Liver (tissue), 9 donors: ENCODE results near the gene HNRNPDL. TPM values are rescaled to one million over a fixed set of nuclear protein-coding genes. Genes with fewer than 3 reads are reported as not detected.
"Not testable (repeated sequence)": the region's sequence is repeated elsewhere in the genome, so short reads cannot be mapped to it uniquely, and the experiment has no call there.

ENCODE experiments used
- DNase-seq: peaks from one replicate; pipeline ENCODE4 v3.0.0-alpha.2; 2017; ENCODE audit warnings: low spot score
- H3K27ac ChIP-seq, 2 donors: one replicate each; pipeline ENCODE4 v1.7.0; 2013; ENCODE audit warnings: inconsistent platforms in 2 of 2, low read length in 2 of 2, control low read depth in 1 of 2, low read depth in 1 of 2, mild to moderate bottlenecking in 1 of 2
- H3K27me3 ChIP-seq, 4 donors: one replicate each; pipeline versions ENCODE4 v1.6.1 to v1.7.0; 2013; ENCODE audit warnings: low read length in 3 of 4, inconsistent platforms in 1 of 4, mild to moderate bottlenecking in 1 of 4, moderate library complexity in 1 of 4; ENCODE audit not compliant: control insufficient read depth in 4 of 4, insufficient read depth in 4 of 4
- H3K36me3 ChIP-seq, 4 donors: one replicate each; pipeline versions ENCODE4 v1.6.1 to v1.7.0; 2013; ENCODE audit warnings: low read length in 3 of 4, mild to moderate bottlenecking in 3 of 4, low read depth in 1 of 4, moderate library complexity in 1 of 4; ENCODE audit not compliant: control insufficient read depth in 4 of 4, insufficient read depth in 3 of 4
- H3K4me1 ChIP-seq, 4 donors: one replicate each; pipeline versions ENCODE4 v1.6.1 to v1.7.0; 2013; ENCODE audit warnings: low read length in 3 of 4, mild to moderate bottlenecking in 3 of 4, moderate library complexity in 1 of 4; ENCODE audit not compliant: control insufficient read depth in 4 of 4, insufficient read depth in 4 of 4
- H3K4me3 ChIP-seq, 3 donors: one replicate each; pipeline versions ENCODE4 v1.6.1 to v1.7.0; 2013; ENCODE audit warnings: low read length in 3 of 3, control low read depth in 1 of 3, low read depth in 1 of 3, mild to moderate bottlenecking in 1 of 3
- H3K9ac ChIP-seq, 2 donors: one replicate each; pipeline ENCODE4 v1.7.0; 2013; ENCODE audit warnings: low read length in 2 of 2, mild to moderate bottlenecking in 2 of 2, moderate library complexity in 2 of 2, control low read depth in 1 of 2, low read depth in 1 of 2
- H3K9me3 ChIP-seq, 4 donors: one replicate each; pipeline versions ENCODE4 v1.6.1 to v1.7.0; 2013; ENCODE audit warnings: low read length in 3 of 4; ENCODE audit not compliant: control insufficient read depth in 4 of 4
- EGR1 ChIP-seq, 2 donors: IDR thresholded peaks; 2 replicates each; pipeline ENCODE4 v1.6.1; 2016 to 2018; ENCODE audit warnings: antibody characterized with exemption in 2 of 2, low read depth in 2 of 2
- FOXA2 ChIP-seq: IDR thresholded peaks from 2 replicates; pipeline ENCODE4 v1.6.1; 2016; ENCODE audit warnings: antibody characterized with exemption
- HNF4A ChIP-seq, 2 donors: conservative IDR thresholded peaks; 2 replicates each; pipeline ENCODE4 v1.6.1; 2016; ENCODE audit warnings: antibody characterized with exemption in 2 of 2, mild to moderate bottlenecking in 2 of 2
- HNF4G ChIP-seq: IDR thresholded peaks from 2 replicates; pipeline ENCODE4 v1.6.1; 2016; ENCODE audit warnings: antibody characterized with exemption
- JUND ChIP-seq, 2 donors: IDR thresholded peaks; 2 replicates each; pipeline ENCODE4 v1.6.1; 2016; ENCODE audit warnings: antibody characterized with exemption in 2 of 2
- MAX ChIP-seq: IDR thresholded peaks from 2 replicates; pipeline ENCODE4 v1.6.1; 2016; ENCODE audit warnings: antibody characterized with exemption
- NR2F2 ChIP-seq: IDR thresholded peaks from 2 replicates; pipeline ENCODE4 v1.6.1; 2016; ENCODE audit warnings: antibody characterized with exemption
- RAD21 ChIP-seq, 2 donors: IDR thresholded peaks; 2 replicates each; pipeline ENCODE4 v1.6.1; 2016; ENCODE audit warnings: antibody characterized with exemption in 2 of 2, mild to moderate bottlenecking in 2 of 2
- REST ChIP-seq: IDR thresholded peaks from 2 replicates; pipeline ENCODE4 v1.6.1; 2016; ENCODE audit warnings: antibody characterized with exemption, mild to moderate bottlenecking
- RXRA ChIP-seq, 2 donors: IDR thresholded peaks; 2 replicates each; pipeline ENCODE4 v1.6.1; 2017 to 2018; ENCODE audit warnings: antibody characterized with exemption in 2 of 2, mild to moderate bottlenecking in 1 of 2
- SP1 ChIP-seq: IDR thresholded peaks from 2 replicates; pipeline ENCODE4 v1.6.1; 2018; ENCODE audit warnings: antibody characterized with exemption, mild to moderate bottlenecking
- TAF1 ChIP-seq: conservative IDR thresholded peaks from 2 replicates; pipeline ENCODE4 v1.6.1; 2016; ENCODE audit warnings: antibody characterized with exemption, mild to moderate bottlenecking
- ZBTB33 ChIP-seq: IDR thresholded peaks from 2 replicates; pipeline ENCODE4 v1.6.1; 2016; ENCODE audit warnings: antibody characterized with exemption
- WGBS: extraction: QIAGEN DNeasy Blood & Tissue Kit; methylation state at CpG from one replicate; pipeline ENCODE4 v1.1.7; 2013; 5-methylcytosine and 5-hydroxymethylcytosine counted together
- polyA plus RNA-seq, 2 donors: library from polyadenylated mRNA; stranded (reverse) in 1 of 2; unstranded in 1 of 2; fragments of 200-250 nt in 1 of 2; fragments of >200 nt in 1 of 2; fragmentation: Nextera tagmentation in 1 of 2; extraction: Ambion mirVana in 1 of 2; gene quantifications; one replicate each; pipeline versions ENCODE4 v1.2.1 to v1.2.3, GENCODE V29; 2013 to 2015
- total RNA-seq, 2 donors: library from RNA; depleted of rRNA; stranded (reverse); fragments of >200 nt; gene quantifications; one replicate each; pipeline ENCODE4 v1.2.3, GENCODE V29; 2014
- TF ChIP-seq, protein P1 (sequence below): IDR thresholded peaks from 2 replicates; pipeline ENCODE4 v1.6.1; 2016; ENCODE audit warnings: antibody characterized with exemption
- donor health status: healthy.
- donor health status: healthy.
- donor health status: healthy.
- donor health status: healthy.
- donor health status: healthy.

The HNRNPDL gene
- total and polyA plus RNA-seq, 4 donors, result 53.1 to 57.9 (median 57.6) TPM

DNA sequence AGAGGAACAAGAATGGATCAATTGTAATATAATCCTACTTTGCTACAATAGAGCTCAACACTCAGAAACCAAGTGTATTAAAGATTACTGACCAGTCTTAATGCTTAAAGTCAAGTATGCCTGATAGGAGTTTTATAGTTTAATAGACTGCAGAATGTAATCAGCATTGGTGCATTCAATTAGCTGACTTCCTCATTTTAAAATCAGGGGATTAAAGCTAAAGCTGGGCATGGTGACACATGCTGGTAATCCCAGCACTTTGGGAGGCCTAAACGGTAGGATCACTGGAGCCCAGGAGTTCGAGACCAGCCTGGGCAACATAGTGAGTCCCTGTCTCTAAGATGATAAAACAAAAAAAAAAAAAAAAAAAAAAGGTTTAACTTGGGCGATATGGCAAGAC is 10.8 kb downstream of the HNRNPDL start:
- H3K36me3 ChIP-seq, result peaks cover 0 to 15% (median 13%) of the 10 kb centered on the region in 4 donors
- H3K27me3 ChIP-seq, result no peaks in the 10 kb centered on the region
- H3K27ac ChIP-seq, result no peak overlapping the region
- no peak overlapping the region for H3K4me3 ChIP-seq
- H3K4me1 ChIP-seq, result peaks cover 0 to 4% (median 0%) of the 10 kb centered on the region in 4 donors
- WGBS, result 75% methylated on average over 3 of the region's 3 CpGs
- TF ChIP-seq TAF1 (no peak), SP1 (no peak), EGR1 (IDR thresholded peaks at IDR 0.05; ENCODE audit: low read depth in 2 of 2) (no peak), ZBTB33 (no peak), JUND (IDR thresholded peaks at IDR 0.05) (no peak), HNF4G (no peak), RAD21 (IDR thresholded peaks at IDR 0.05) (no peak), NR2F2 (no peak), FOXA2 (no peak)
- TF ChIP-seq, protein P1, sequence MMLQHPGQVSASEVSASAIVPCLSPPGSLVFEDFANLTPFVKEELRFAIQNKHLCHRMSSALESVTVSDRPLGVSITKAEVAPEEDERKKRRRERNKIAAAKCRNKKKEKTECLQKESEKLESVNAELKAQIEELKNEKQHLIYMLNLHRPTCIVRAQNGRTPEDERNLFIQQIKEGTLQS, result no peak
- no peak for DNase-seq
- H3K9ac ChIP-seq, result no peak overlapping the region
- no peaks in the 10 kb centered on the region for H3K9me3 ChIP-seq

GRCh38 chr4:82415922-82416365 is 14.3 kb downstream of the HNRNPDL start:
- Histone ChIP-seq H3K4me3 (no peak overlapping the region), H3K36me3 (no peaks in the 10 kb centered on the region), H3K27me3 (no peaks in the 10 kb centered on the region), H3K9ac (no peak overlapping the region), H3K4me1 (peaks cover 0 to 4% (median 0%) of the 10 kb centered on the region in 4 donors), H3K27ac (no peak overlapping the region), H3K9me3 (no peaks in the 10 kb centered on the region)
- TF ChIP-seq HNF4G (no peak), REST (no peak), NR2F2 (no peak), EGR1 (IDR thresholded peaks at IDR 0.05; ENCODE audit: low read depth in 2 of 2) (no peak), MAX (no peak), JUND (IDR thresholded peaks at IDR 0.05) (no peak), TAF1 (no peak), ZBTB33 (no peak), SP1 (no peak), RXRA (IDR thresholded peaks at IDR 0.05) (no peak), HNF4A (conservative IDR thresholded peaks at IDR 0.05) (no peak)
- TF ChIP-seq, protein P1, result no peak
- DNase-seq, result no peak
- 87% methylated on average over 12 of the region's 12 CpGs for WGBS

- H3K27me3 ChIP-seq, H3K4me1 ChIP-seq, DNase-seq, H3K36me3 ChIP-seq, H3K9me3 ChIP-seq, H3K27ac ChIP-seq, H3K4me3 ChIP-seq, H3K9ac ChIP-seq: not testable (repeated sequence)
- 95% methylated on average over 11 of the region's 11 CpGs for WGBS
Observed at GRCh38 chr4:82415061-82415460, 15.2 kb downstream of the HNRNPDL start.
